Trophoblast cell (in vitro differentiated cells and primary cell): ENCODE results near the gene ZNF273.

Source experiments
- DNase-seq, 2 donors: peaks; one replicate each; pipeline ENCODE4 v3.0.0-alpha.2; 2016
- H2AFZ ChIP-seq: 2 replicates; pipeline ENCODE4 v1.6.1; 2013; ENCODE audit warnings: low read length, moderate library complexity, mild to moderate bottlenecking; ENCODE audit not compliant: insufficient read depth, poor library complexity
- H2AK5ac ChIP-seq: 2 replicates; pipeline ENCODE4 v1.6.1; 2013; ENCODE audit warnings: mild to moderate bottlenecking, low read length
- H2BK120ac ChIP-seq: 2 replicates; pipeline ENCODE4 v1.6.1; 2013; ENCODE audit warnings: low read length, mild to moderate bottlenecking, moderate library complexity; ENCODE audit not compliant: insufficient read depth, poor library complexity
- H2BK12ac ChIP-seq: 2 replicates; pipeline ENCODE4 v1.6.1; 2013; ENCODE audit warnings: mild to moderate bottlenecking, low read length, moderate library complexity
- H2BK5ac ChIP-seq: 2 replicates; pipeline ENCODE4 v1.6.1; 2013; ENCODE audit warnings: low read length, low read depth, moderate library complexity, mild to moderate bottlenecking; ENCODE audit not compliant: poor library complexity
- H3K14ac ChIP-seq: 2 replicates; pipeline ENCODE4 v1.6.1; 2013; ENCODE audit warnings: mild to moderate bottlenecking, low read length
- H3K18ac ChIP-seq: 2 replicates; pipeline ENCODE4 v1.6.1; 2013; ENCODE audit warnings: mild to moderate bottlenecking, low read length
- H3K23ac ChIP-seq: 2 replicates; pipeline ENCODE4 v1.6.1; 2013; ENCODE audit warnings: low read length
- H3K27ac ChIP-seq: 2 replicates; pipeline ENCODE4 v1.5.1; 2013; ENCODE audit warnings: low read depth, mild to moderate bottlenecking, inconsistent platforms, low read length, moderate library complexity
- H3K27me3 ChIP-seq: 2 replicates; pipeline ENCODE4 v1.6.1; 2013; ENCODE audit warnings: inconsistent platforms, mild to moderate bottlenecking, low read length, moderate library complexity; ENCODE audit not compliant: insufficient read depth
- H3K36me3 ChIP-seq, 2 experiments: 1 replicate in 1 of 2; 2 replicates in 1 of 2; pipeline ENCODE4 v1.6.1; 2013; ENCODE audit warnings: low read length in 2 of 2, mild to moderate bottlenecking in 2 of 2, moderate library complexity in 1 of 2; ENCODE audit not compliant: insufficient read depth in 2 of 2, control insufficient read depth in 1 of 2
- H3K4ac ChIP-seq: 2 replicates; pipeline ENCODE4 v1.6.1; 2013; ENCODE audit warnings: low read depth, mild to moderate bottlenecking, low read length, moderate library complexity
- H3K4me1 ChIP-seq, 2 experiments: 1 replicate in 1 of 2; 2 replicates in 1 of 2; pipeline ENCODE4 v1.6.1; 2013; ENCODE audit warnings: low read length in 2 of 2, mild to moderate bottlenecking in 2 of 2, moderate library complexity in 1 of 2; ENCODE audit not compliant: insufficient read depth in 2 of 2, control insufficient read depth in 1 of 2
- H3K4me2 ChIP-seq: 2 replicates; pipeline ENCODE4 v1.6.1; 2013; ENCODE audit warnings: inconsistent platforms, mild to moderate bottlenecking, low read length, moderate library complexity
- H3K4me3 ChIP-seq: 2 replicates; pipeline ENCODE4 v1.5.1; 2013; ENCODE audit warnings: mild to moderate bottlenecking, low read depth, low read length, inconsistent platforms
- H3K79me1 ChIP-seq: one replicate; pipeline ENCODE4 v1.6.1; 2013; ENCODE audit warnings: low read length
- H3K79me2 ChIP-seq: 2 replicates; pipeline ENCODE4 v1.6.1; 2013; ENCODE audit warnings: low read length, mild to moderate bottlenecking; ENCODE audit not compliant: control insufficient read depth, insufficient read depth, poor library complexity
- H3K9ac ChIP-seq: 2 replicates; pipeline ENCODE4 v1.6.1; 2013; ENCODE audit warnings: mild to moderate bottlenecking, low read length
- H3K9me3 ChIP-seq: 2 replicates; pipeline ENCODE4 v1.6.1; 2013; ENCODE audit warnings: low read depth, mild to moderate bottlenecking, control low read depth, inconsistent platforms, low read length; ENCODE audit not compliant: insufficient read depth
- H4K12ac ChIP-seq: 2 replicates; pipeline ENCODE4 v1.6.1; 2013; ENCODE audit warnings: low read depth, mild to moderate bottlenecking, low read length, moderate library complexity
- H4K8ac ChIP-seq: 2 replicates; pipeline ENCODE4 v1.6.1; 2013; ENCODE audit warnings: low read depth, mild to moderate bottlenecking, low read length, moderate library complexity
- H4K91ac ChIP-seq: one replicate; pipeline ENCODE4 v1.6.1; 2013; ENCODE audit warnings: low read depth, mild to moderate bottlenecking, low read length, moderate library complexity
- WGBS: extraction: QIAGEN DNeasy Blood & Tissue Kit; methylation state at CpG from one replicate; pipeline ENCODE4 v1.1.7; 2013; ENCODE audit warnings: missing lambda C conversion rate; ENCODE audit not compliant: insufficient read length, insufficient coverage; ENCODE audit errors: extremely low coverage; 5-methylcytosine and 5-hydroxymethylcytosine counted together

ZNF273 gene

DNA sequence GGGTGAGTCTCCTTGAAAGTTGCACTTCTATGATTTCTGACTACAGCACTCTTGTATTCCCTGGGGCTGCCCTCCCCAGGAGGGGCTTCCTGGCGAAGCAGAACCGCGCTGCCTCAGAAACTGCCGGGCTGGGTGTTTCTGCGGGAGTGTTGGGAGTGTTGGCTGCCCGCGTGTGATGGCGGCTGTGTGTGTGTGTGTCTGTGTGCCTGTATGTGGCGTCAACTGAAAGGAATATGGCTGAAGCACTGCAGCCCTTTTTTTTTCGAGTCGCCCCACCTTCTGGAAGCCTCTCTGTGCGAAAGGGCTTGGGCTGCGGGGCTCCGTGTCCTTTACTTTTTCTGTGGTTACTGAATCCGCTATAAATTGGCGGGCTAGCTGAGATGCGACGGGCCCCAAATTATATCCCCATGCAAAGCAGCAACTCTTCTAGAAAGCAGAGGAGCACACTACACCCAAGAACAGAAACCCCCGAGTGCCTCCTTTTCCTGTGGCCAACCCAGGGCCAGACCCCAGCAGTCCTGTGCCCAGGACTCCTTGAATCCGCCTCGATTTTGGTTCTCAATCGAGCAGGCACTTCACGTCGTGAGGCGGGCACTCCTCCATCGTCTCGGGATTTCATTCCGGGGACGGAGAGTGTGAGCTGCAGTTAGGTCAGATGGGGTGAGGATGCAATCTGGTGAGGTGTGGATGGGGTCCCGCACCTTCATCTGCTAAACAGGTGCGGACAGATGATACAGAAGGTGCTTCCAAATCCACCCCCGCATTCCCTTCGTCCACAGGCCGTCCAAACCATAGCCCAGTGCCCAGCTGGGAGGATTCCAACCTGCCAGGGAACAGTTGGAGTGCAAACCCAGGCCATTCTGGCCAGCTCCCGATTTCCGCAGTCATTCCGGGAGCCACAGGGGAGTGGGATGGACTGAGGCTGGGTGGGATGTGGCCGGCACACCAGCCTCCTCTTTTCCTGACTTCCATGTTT, 22.5 kb upstream of the ZNF273 start:
- Histone ChIP-seq H3K4me2 (no peak overlapping the region), H2BK5ac (no peak overlapping the region), H2BK120ac (no peak overlapping the region), H3K4me1 (peaks cover 0 to 4% of the 10 kb centered on the region in 2 experiments), H3K9ac (no peak overlapping the region), H3K79me1 (no peaks in the 10 kb centered on the region), H3K4ac (no peak overlapping the region), H3K4me3 (no peak overlapping the region), H3K23ac (no peak overlapping the region), H3K27ac (no peak overlapping the region), H2AFZ (no peak overlapping the region), H4K12ac (no peak overlapping the region), H3K9me3 (peaks cover 49% of the 10 kb centered on the region), H2AK5ac (no peak overlapping the region), H3K79me2 (no peaks in the 10 kb centered on the region), H4K8ac (no peak overlapping the region), H4K91ac (no peak overlapping the region), H2BK12ac (no peak overlapping the region), H3K27me3 (no peaks in the 10 kb centered on the region), H3K18ac (no peak overlapping the region), H3K36me3 (no peaks in the 10 kb centered on the region), H3K14ac (no peak overlapping the region)
- no CpG with 5 or more reads among the region's 38 CpGs for WGBS
- DNase-seq = no peak

DNA sequence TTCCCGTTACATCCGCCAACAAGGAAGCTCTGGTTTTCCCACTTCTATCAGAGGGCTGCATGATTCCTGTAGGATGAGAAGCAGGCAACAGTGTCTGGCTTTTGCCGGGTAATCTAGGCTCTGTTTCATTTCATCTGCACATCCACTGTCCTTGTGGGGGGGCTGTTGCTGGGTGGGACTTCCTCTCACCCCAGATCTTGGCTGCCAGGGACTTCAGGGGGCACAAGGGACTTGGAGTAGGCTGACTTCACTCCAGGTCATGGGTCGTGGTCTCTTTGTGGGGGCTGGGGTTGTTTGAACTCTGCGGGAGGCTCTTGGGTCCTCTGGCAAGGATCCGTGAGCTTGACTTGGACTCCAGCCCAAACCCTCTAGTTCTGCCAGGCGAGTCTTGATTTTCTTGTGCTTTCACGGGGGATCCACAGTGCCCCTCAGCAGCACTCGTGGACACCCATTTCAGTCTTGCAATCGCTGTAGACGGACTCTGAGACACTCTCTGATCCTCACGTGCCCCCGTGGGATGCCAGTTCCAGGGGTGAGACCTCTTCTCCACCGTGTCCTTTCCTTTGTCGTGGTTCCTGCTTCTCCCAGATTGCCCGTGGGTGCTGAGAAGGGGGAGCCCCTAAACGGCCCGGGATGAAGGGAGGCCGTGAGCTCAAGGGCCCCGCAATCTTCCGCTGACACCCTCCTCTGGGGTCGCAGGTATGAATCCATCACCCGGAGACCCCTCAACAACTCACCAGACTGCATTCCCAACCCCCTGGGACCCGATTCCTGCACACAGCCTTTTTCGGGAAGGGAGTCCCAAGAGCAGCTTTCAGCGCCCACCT, 21.4 kb upstream of the ZNF273 start:
- no peak overlapping the region for H3K23ac ChIP-seq
- no peak overlapping the region for H3K4me3 ChIP-seq
- H3K4me2 ChIP-seq = no peak overlapping the region
- H2BK5ac ChIP-seq = no peak overlapping the region
- H3K4me1 ChIP-seq = peaks cover 0 to 4% of the 10 kb centered on the region in 2 experiments
- H3K4ac ChIP-seq = no peak overlapping the region
- no peaks in the 10 kb centered on the region for H3K36me3 ChIP-seq
- H2BK120ac ChIP-seq = no peak overlapping the region
- no peak for DNase-seq
- H3K18ac ChIP-seq = no peak overlapping the region
- no peak overlapping the region for H2AK5ac ChIP-seq
- no peaks in the 10 kb centered on the region for H3K79me2 ChIP-seq
- no peaks in the 10 kb centered on the region for H3K27me3 ChIP-seq
- no peak overlapping the region for H4K12ac ChIP-seq
- H3K14ac ChIP-seq = no peak overlapping the region
- H3K79me1 ChIP-seq = no peaks in the 10 kb centered on the region
- H4K8ac ChIP-seq = no peak overlapping the region
- H2BK12ac ChIP-seq = no peak overlapping the region
- WGBS = no CpG with 5 or more reads among the region's 26 CpGs
- peaks cover 47% of the 10 kb centered on the region for H3K9me3 ChIP-seq
- H2AFZ ChIP-seq = no peak overlapping the region
- no peak overlapping the region for H3K27ac ChIP-seq
- H3K9ac ChIP-seq = no peak overlapping the region
- no peak overlapping the region for H4K91ac ChIP-seq

GRCh38 chr7:64882341-64883112, 20.5 kb upstream of the ZNF273 start:
- no peak overlapping the region for H3K18ac ChIP-seq
- WGBS = no CpG with 5 or more reads among the region's 55 CpGs
- no peak overlapping the region for H4K8ac ChIP-seq
- H4K91ac ChIP-seq = no peak overlapping the region
- H2BK5ac ChIP-seq = no peak overlapping the region
- H3K4ac ChIP-seq = no peak overlapping the region
- H2BK12ac ChIP-seq = no peak overlapping the region
- no peak overlapping the region for H3K14ac ChIP-seq
- H3K27ac ChIP-seq = no peak overlapping the region
- H3K4me3 ChIP-seq = no peak overlapping the region
- peaks cover 48% of the 10 kb centered on the region for H3K9me3 ChIP-seq
- no peak overlapping the region for H2BK120ac ChIP-seq
- peaks cover 0 to 2% of the 10 kb centered on the region in 2 experiments for H3K4me1 ChIP-seq
- no peaks in the 10 kb centered on the region for H3K79me2 ChIP-seq
- H3K23ac ChIP-seq = no peak overlapping the region
- no peak overlapping the region for H2AK5ac ChIP-seq
- no peak overlapping the region for H3K4me2 ChIP-seq
- H3K9ac ChIP-seq = no peak overlapping the region
- peak in 1 of 2 donors; percentile 17 for DNase-seq
- no peak overlapping the region for H4K12ac ChIP-seq
- H3K79me1 ChIP-seq = no peaks in the 10 kb centered on the region
- H2AFZ ChIP-seq = no peak overlapping the region
- H3K27me3 ChIP-seq = no peaks in the 10 kb centered on the region
- no peaks in the 10 kb centered on the region for H3K36me3 ChIP-seq
